Amygdala (tissue), 56 donors: ENCODE measurements around the gene GOLGA2.

Experiments used
- DNase-seq, 56 donors: peaks; one replicate each; lab custom pipeline; 2025; lab: John Stamatoyannopoulos, UW

The GOLGA2 gene

DNA sequence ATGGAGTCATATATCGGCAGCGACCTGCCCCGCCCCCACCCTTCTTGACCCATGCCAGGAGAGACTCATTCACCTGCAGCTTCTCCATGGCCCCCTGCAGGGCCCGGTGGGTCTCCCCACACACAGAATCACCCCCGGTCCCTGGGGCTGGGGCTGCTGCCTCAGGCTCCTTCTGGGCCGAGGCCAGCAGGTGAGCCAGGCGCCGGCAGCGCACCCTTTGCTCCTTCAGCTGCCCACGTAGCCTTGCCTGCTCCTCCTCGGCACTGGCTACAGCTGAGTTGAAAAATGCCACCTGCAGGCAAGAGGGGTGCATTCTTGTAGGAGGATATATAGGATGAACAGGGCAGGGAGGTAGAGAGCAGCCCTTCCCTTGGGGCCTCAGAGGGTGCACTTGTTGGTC is 17.9 kb downstream of the GOLGA2 start:
- DNase-seq = no peak

DNA sequence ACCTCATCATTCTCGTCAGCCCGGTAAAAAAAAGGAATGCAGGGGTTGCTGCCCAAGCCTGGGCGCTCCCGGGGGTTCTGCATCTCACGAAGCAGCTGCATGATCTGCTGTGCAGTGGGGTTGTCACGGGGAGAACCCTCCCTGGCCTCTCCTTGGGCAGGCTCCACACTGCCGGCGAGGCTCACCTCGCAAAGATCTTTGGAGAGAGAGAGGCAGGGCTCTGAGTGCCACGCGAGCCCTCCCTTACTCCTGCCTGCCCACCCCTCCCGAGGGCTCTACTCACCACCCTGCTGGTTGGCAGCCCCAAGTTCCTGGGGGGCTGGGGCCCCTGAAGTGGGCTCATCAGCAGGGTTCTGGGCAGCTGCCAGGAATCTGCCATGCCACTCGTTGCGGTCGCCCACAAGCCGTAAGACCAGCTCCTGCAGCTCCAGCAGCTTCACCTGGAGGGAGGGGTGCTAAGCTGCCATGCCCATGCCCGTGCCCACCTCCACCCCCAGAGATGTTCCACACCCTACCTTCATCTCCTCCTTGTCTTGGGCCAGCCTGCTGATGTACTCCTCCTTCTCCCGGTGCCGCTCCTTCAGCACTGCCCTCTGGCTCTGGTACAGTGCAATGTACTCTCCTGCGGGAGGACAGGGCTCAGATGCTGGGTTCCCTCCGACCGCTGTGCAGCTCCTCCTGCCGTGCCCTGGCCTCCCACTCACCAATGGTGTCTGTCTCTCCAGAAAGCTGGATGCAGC is 18.6 kb downstream of the GOLGA2 start:
- no peak for DNase-seq

DNA sequence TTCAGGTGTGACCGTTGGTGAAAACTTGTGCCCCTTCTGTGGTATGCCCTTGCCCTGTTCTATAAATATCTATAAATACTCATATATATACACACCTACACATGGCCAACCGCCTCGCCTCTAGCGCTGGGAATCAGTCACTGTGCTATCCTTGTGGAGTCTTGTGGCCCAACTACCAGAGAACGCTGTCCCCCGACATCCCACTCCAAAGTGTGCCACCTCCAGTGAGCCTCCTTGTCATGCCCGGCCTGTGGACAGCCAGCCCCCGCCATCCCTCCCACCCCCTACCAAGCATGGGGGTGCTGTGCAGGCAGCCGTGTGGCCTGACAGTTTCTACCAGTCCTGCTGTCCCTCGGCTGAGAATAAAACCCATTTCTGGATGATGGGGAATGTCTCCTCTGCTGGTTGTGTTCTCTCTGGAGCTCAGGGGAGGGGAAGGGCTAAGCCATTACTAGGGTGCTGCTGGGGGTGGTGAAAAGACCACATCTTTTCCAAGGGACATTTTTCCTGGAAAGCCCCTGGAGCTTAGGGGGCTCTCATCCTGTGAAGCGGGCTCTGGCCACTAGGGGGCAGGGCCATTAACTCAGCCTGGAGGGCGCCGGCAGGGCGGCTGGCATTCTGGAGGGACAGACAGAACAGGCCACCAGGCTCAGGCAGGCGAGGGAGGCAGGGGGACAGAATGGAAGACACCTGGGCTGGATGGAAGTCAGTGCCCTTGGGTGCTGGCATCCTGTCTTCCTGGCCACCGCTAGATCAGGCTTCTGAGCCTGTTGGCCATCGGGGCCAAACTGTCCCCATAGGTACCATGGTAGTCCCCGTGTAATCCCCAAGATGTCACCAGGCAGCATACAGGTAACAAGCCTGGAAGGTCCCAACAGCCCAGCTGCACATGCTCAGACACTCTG is 20.7 kb downstream of the GOLGA2 start:
- peak in 29 of 56 donors; percentile 13 to 71 (median 33) for DNase-seq

DNA sequence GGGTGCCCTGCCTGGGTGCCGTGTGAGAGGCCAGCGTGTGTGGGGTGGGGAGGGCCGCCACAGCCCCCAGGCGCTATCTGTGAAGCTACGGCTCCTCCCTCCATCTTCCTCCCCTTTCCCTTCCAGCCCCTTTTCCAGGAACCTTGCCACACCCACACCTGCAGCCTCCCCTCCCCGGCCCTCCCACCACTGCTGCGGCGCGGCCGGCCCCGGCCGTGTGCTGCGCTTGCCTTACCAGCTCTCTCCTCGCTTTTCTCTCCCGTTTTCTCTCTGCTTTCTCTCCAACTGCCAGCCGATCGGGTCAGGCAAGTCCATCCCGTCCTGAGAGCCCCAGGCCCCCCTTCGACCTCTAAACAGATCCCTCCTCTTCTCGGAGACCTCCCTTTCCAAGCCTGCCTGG is 21.4 kb downstream of the GOLGA2 start:
- DNase-seq = no peak

DNA sequence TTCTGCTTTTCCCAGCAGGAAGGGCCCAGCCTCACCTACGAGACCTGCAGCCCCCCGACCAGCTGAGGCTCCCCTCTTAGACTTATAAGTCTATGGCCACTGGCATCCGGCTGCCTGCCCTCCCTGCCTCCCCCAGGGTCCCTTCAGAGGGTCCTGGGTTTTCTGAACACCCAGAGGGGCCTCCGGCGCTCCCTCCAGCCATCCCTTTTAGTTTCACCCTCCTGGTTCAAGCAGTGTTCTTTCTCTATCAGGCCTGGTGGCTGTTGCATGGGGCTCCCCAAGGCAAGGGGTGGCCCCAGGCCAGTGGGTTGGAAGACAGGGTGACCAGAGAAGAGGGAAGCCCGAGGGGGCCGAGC is 21.8 kb downstream of the GOLGA2 start:
- no peak for DNase-seq

DNA sequence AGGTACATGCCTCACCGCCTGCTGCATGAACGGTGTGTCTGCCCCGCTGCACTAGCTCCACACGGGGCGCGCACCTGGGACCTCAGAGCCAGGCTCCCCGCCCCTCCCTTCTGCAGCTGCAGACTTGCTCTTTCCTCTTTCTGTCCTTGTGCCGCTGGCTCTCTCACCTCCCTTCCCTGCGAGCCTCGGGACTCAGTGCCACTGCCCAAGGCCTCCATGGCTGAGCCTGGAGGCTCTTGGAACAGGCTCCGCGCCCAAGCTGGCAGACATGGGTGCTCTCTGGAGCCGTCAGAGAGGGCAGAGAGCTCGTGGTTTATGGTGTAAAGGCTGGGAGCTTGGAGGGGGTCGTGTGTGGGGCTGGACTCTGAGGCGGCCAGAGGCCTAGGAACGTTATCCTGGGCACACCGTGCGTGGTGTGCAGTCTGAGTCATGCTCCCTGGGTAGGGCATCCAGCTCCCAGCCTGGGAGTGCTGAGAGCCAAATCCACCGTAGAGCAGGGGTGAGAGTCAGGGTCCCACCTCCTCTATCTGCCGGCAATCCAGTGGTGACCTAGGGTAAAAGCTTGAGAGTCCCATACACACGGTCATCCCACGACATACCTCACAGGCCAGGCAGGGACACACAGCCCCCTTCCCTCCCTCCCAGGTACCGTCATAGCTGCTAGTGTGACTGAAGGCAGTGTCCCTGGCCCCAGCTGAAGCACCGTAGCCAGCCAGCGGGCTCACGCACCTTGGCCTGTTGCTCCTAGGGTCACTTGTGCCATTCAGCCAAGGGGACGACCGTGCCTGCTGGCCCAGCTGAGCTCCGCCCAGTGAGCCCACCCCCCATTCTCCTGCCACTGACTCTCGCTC is 22.4 kb downstream of the GOLGA2 start:
- no peak for DNase-seq

DNA sequence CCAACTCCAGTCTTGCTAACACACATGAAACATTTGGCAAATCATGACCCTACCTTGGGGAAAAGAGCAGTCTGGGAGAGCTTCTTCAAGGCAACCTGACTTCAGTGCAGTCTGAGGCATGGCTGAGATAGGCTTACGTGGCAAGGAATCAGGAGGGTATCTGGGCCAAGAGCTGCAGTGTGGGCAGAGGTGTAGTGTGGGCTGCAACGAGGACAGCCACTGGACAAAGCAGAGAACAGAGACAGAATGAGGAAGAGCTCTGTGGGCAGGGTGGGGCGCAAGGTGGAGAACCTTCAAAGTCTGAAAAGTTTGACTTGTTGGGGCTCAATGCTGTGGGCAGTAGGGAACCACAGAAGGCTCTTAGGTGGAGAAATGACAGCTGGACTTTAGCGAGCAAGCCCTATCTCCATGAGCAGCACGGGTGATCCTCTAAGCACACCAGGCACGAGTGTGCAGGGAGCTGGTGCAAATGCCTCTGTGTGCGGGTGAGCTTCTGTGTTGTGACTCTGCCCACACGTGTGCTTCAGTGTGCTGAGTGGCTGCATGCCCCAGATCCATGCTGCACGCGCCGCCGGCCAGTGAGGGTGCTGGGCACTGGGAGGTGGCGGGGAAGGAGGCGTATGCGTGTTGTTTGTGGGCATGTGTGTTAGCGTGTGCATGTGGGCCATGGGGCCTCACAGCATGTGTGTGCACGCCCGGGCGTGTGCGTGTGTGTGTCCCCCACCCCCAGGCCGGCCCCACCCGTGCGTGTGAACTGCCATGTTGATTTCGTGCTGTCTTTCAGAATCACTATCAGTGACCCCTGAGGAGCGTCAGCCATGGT is 23.3 kb downstream of the GOLGA2 start:
- DNase-seq = no peak

DNA sequence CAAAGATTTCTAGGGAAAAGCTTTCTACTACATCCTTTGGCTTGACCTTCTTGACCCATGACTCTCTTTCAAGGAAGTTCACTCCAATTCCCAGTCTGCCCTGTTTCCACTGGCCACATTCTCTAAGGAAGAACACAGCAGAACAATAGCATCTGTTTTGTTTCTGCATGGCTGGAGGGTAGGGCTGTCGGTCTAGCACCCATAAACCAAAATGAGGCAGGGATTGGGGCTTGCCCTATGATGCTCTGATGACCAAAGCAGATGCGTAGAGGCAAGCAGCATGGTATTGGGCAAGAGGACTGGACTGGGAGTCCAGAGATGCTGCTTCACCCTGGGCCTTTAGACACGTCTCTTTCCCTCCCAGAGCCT is 24.1 kb downstream of the GOLGA2 start:
- DNase-seq = no peak

DNA sequence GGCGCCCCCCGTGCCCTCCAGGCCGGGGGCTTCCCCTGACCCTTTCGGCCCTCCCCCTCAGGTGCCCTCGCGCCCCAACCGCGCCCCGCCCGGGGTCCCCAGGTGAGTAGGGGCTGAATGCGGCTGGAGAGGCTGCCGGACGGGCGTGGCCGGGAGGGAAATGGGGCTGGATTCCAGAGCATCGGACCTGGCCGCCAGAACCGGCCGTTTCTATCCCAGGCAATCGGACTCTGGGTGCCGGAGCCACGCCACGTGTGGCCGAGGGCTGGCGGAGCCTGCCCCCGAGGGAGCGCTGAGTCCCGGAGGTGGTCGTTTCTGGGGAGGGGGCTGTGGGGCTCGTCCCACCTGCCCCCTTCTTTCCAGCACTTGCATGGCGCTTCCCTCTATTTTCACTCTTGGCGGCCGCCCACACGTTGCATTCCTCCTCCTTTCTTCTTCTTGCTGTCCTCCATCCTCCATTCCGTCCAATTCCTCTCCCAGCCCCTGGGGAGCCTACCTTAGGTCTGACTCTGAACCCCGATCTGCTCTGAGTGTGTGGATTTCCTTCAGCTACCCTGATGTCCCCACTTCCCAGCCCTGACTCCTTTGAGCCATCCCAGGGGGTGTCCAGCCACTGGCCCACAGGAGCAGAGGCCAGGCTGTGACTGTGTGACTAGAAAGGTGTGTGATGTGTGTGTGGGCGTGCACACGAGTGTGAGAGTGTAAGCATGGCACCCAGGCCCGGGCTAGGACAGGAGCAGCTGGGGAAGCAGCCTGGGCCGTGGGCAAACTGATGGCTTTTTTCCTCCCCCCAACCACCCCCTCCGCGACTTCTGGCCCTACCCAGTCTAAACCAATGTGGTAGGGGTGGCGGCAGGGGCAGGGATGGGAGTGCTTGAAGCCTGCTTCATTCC is 24.7 kb downstream of the GOLGA2 start:
- no peak for DNase-seq

DNA sequence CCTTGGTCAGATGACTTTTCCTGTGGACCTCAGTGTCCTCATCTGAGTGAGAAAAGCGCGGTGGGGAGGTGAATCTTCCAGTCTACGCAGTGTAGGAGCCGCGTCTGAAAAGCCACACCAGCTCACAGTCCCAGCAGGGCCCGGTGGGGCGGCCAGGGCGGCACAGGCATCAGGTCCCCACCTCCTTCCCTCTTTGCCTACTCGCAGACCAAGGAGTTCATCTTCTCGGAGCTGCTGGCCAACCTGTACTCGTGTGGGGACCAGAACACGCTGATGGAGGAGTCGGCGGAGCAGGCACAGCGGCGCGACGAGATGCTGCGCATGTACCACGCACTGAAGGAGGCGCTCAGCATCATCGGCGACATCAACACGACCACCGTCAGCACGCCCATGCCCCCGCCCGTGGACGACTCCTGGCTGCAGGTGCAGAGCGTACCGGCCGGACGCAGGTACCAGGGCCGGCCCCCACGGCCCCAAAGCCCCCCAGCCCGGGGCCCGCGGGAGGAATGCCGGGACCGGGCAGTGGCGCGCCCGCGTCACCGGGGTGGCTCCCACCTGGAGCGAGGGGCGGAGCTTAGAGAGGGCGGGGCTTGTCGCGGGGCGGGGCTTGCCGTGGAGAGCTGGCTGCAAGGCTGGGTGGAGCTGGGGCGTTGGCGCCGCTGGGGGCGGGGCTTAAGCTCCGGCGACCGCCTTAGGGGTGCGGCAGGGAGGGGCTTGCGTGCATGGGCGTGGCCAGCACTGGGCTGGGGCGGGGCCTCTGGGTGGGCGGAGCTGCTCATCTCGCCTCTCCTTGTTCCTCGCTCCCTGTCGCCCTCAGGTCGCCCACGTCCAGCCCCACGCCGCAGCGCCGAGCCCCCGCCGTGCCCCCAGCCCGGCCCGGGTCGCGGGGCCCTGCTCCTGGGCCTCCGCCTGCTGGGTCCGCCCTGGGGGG is 25.6 kb downstream of the GOLGA2 start:
- peak in 32 of 56 donors; percentile 12 to 86 (median 45) for DNase-seq

DNA sequence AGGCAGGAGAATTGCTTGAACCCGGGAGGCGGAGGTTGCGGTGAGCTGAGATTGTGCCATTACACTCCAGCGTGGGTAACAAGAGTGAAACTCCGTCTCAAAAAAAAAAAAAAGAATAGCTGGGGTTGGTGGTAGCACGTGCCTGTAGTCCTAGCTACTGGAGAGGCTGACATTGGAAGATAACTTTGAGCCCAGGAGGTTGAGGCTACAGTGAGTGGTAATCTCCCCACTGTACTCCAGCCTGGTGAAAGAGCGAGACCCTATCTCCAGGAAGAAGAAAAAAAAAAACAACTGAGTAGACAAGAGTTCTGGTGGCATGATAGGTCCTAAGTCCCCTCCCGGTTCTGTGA is 26.3 kb downstream of the GOLGA2 start:
- DNase-seq = no peak

DNA sequence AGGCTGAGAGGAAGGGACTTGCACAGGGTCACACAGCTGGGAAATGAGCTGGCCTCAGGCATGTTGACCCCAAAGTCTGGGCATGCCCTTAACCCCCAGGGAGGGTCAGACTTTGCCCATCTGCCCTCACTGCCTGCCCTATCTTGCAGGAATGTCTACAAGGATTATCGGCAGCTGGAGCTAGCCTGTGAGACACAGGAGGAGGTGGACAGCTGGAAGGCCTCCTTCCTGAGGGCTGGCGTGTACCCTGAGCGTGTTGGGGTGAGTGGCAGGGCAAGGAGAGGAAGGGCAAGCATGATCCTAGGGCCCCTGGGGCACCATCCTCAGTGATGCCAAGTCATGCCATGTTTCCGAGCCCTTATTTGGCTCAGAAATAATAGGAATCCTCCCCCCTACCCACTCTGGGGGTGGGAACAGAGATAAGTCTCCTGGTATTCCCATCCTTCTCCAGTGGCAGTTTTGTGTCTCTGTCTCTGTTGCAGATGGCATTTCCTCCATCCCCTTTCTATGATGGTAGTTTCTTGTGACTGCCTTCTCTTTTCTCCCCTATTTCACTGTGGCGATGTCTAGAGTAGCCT is 28.5 kb downstream of the GOLGA2 start:
- no peak for DNase-seq

DNA sequence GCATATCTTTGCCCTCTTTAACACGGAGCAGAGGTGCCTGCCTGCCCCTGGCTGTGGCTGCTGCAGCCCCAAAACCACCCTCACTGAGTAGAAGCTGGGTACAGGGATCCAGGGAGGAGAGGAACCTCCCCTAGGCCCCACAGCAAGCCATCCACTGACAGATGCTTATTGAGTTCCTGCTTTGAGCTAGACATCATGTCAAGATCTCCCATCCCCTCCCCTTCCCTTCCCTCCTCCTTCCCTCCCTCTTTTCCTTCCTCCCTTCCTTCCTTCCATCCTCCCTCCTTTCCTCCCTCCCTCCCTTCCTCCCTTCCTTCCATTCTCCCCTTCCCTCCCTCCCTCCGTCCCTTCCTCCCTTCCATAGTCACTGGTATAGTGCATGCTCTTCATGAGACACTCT is 29.3 kb downstream of the GOLGA2 start:
- DNase-seq = no peak

DNA sequence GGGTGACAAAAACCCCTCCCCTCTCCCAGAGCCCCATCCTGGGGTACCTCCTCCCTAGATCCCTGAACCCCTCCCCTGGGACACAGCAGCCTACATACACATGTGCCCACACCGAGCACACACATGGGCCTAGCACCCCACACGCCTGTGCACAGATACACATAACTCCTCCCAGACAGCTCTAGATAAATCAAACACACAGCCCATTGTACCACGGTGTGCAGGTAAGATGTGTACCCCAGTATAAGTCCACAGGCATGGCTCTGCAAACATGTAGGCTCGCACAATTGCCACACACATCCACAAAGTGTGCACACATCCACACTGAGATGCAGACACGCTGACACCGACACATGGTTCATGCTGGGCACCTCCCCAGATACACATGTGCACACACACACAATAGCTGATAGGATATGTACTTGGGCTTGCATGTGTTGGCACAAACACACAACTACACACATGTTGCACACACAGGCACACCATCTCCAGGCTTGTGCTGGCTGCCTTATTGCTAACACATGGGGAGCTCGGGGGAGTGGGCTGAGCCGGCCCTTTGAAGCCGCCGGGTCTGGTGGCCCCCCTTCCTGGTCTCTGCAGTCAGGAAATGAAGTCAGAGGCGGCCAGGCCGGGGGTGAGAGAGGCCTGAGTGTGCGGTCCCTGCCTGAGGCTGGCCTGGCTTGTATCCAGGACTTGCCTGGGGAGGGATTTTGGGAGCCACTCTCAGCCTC is 30.2 kb downstream of the GOLGA2 start:
- DNase-seq = no peak

DNA sequence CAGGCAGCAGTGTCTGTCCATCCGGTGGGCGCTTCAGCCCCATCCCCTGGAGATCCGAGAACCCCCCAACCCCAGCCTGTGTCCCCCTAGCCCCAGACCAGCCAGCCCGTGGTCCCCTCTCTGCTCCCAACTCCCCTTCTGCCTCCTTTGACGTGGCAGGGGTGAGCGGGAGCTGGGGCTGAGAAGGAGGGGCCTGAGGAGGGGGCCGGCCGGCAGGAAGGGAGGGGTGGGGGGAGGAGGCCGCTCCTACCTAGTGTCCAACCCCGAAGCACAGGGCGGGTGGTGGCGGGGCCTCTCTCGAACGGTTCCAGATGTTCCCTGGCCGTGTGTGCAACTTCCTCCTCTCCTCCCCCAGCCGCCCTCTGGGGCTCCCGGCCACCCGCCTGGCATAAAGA is 31.0 kb downstream of the GOLGA2 start:
- peak in 4 of 56 donors; percentile 13 to 61 (median 30) for DNase-seq

DNA sequence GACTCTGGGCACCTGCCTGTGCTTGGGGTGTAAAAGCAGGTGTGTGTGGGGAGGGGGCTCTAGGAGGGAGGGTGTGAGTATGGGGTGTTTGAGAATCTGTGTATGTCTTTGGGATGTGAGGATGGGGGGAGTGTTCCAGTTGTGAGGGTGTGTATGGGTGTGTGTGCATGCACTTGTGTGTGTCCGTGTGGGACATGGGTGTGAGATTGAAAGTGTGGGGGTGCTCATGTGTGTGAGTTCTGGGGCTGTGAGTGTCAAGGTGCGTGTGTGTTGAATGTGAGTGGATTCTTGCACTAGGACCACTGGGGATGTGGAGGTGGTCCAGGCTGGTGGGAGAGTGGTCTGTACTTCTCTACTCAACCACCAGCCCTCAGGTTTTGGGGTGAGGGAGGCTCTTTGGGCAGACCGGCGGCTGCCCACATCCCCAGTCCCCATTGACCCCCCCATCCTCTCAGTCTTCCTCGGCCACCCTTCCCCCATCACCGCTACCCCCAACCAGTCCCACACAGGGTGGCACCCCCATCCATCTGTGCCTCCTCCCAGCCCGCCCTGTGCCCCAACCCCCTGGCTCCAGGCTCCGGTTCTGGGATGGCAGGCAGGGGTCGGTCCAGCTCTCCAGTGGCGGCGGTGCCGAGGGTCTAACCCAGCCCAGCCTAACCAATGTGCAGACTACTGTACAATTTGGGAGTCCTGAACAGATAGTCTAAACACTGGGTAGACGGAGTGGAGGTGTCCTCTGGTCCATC is 31.5 kb downstream of the GOLGA2 start:
- DNase-seq = no peak
